ENCODE measurements around the gene DDR2.

DNA sequence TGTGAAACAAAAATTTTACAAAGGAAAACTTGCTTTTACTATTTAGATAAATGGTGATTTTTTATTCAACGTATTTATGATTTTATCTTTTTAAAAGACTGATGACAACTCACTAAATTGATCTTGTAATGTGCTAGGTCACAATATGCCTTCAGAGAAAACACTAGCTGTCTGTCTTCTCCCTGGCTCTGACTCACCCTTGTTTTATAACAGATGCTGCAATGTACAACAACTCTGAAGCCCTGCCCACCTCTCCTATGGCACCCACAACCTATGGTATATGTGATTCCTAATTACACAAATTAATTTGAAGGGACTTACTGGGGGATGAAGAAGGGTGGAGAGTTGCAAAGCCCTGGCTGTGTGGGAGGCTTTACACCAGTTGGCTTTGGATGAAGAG lies 133.5 kb downstream of the DDR2 start:
- TF ChIP-seq FOXK2 (IDR thresholded peaks at IDR 0.05) (no peak), BHLHE40 (IDR thresholded peaks at IDR 0.05; ENCODE audit: borderline replicate concordance) (no peak), SUZ12 (IDR thresholded peaks at IDR 0.05) (no peak), SP1 (IDR thresholded peaks at IDR 0.05) (no peak), HDGF (IDR thresholded peaks at IDR 0.05; ENCODE audit: borderline replicate concordance) (no peak), TARDBP (IDR thresholded peaks at IDR 0.05) (no peak), L3MBTL2 (conservative IDR thresholded peaks at IDR 0.05) (no peak)
- TF ChIP-seq, protein P1, sequence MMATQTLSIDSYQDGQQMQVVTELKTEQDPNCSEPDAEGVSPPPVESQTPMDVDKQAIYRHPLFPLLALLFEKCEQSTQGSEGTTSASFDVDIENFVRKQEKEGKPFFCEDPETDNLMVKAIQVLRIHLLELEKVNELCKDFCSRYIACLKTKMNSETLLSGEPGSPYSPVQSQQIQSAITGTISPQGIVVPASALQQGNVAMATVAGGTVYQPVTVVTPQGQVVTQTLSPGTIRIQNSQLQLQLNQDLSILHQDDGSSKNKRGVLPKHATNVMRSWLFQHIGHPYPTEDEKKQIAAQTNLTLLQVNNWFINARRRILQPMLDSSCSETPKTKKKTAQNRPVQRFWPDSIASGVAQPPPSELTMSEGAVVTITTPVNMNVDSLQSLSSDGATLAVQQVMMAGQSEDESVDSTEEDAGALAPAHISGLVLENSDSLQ (IDR thresholded peaks at IDR 0.05), result no peak

Data from HEK293T (cell line).